Measurements from ENCODE around the gene FZD10. TPM values are rescaled to one million over a fixed set of nuclear protein-coding genes. Genes with fewer than 3 reads are reported as not detected.

Gene FZD10
- polyA plus RNA-seq, 3 donors = not detected

- H3K9me3 ChIP-seq (replicated peaks in 1 of 2; ENCODE audit: control insufficient read depth in 1 of 2, insufficient read depth in 1 of 2, low read length in 2 of 2) = peaks cover 0 to 10% of the 10 kb centered on the region in 2 donors
These were observed 29.3 kb upstream of the FZD10 start for GRCh38 chr12:130132831-130133511.

GRCh38 chr12:130133851-130134562 lies 28.3 kb upstream of the FZD10 start:
- Histone ChIP-seq H2AFZ (ENCODE audit: insufficient read depth, low read depth, low read length, poor library complexity, severe bottlenecking) (no peak overlapping the region), H3K79me2 (ENCODE audit: insufficient read depth, low read length) (no peaks in the 10 kb centered on the region), H4K20me1 (ENCODE audit: insufficient read depth, low read length) (no peaks in the 10 kb centered on the region), H3K9ac (ENCODE audit: insufficient read depth, low read length, poor library complexity, severe bottlenecking) (no peak overlapping the region), H3K36me3 (replicated peaks in 1 of 2; ENCODE audit: control insufficient read depth in 1 of 2, insufficient read depth in 2 of 2, low read length in 2 of 2) (no peaks in the 10 kb centered on the region), H3K4me1 (ENCODE audit: control insufficient read depth in 1 of 2, insufficient read depth in 2 of 2, low read length in 2 of 2) (no peaks in the 10 kb centered on the region), H3K9me3 (replicated peaks in 1 of 2; ENCODE audit: control insufficient read depth in 1 of 2, insufficient read depth in 1 of 2, low read length in 2 of 2) (peaks cover 0 to 4% of the 10 kb centered on the region in 2 donors), H3K4me3 (replicated peaks in 1 of 3; ENCODE audit: low read depth in 2 of 3, low read length in 3 of 3) (no peak overlapping the region), H3K27me3 (ENCODE audit: control insufficient read depth in 2 of 2, insufficient read depth in 2 of 2, low read length in 2 of 2) (no peaks in the 10 kb centered on the region), H3K4me2 (replicated peaks; ENCODE audit: extremely low read depth, low read length, poor library complexity, severe bottlenecking) (no peak overlapping the region), H3K27ac (ENCODE audit: low read depth in 1 of 2, low read length in 2 of 2) (no peak overlapping the region)
- Mint-ChIP-seq H3K36me3 (no peaks in the 10 kb centered on the region), H3K4me1 (no peaks in the 10 kb centered on the region), H3K4me3 (no peak overlapping the region), H3K27ac (no peak overlapping the region), H3K9me3 (peaks cover 0 to 18% (median 2%) of the 10 kb centered on the region in 7 donors), H3K27me3 (ENCODE audit: low read depth in 3 of 3) (peaks cover 0 to 8% (median 7%) of the 10 kb centered on the region in 3 donors)
- no peak for DNase-seq
- intact Hi-C loops (cut with micrococcal nuclease) = no loop called here
- 76% methylated on average over 22 of the region's 26 CpGs for WGBS (ENCODE audit: insufficient coverage)
- TF ChIP-seq CTCF (IDR thresholded peaks at IDR 0.05) = no peak

More at GRCh38 chr12:130132831-130133511, 29.3 kb upstream of the FZD10 start:
- Mint-ChIP-seq H3K9me3 (peaks cover 2 to 19% (median 6%) of the 10 kb centered on the region in 7 donors), H3K4me1 (no peaks in the 10 kb centered on the region), H3K27me3 (ENCODE audit: low read depth in 3 of 3) (peaks cover 0 to 6% (median 4%) of the 10 kb centered on the region in 3 donors), H3K27ac (no peak overlapping the region), H3K4me3 (no peak overlapping the region), H3K36me3 (no peaks in the 10 kb centered on the region)
- Histone ChIP-seq H3K27me3 (ENCODE audit: control insufficient read depth in 2 of 2, insufficient read depth in 2 of 2, low read length in 2 of 2) (no peaks in the 10 kb centered on the region), H4K20me1 (ENCODE audit: insufficient read depth, low read length) (no peaks in the 10 kb centered on the region), H3K4me2 (replicated peaks; ENCODE audit: extremely low read depth, low read length, poor library complexity, severe bottlenecking) (no peak overlapping the region), H3K27ac (ENCODE audit: low read depth in 1 of 2, low read length in 2 of 2) (no peak overlapping the region), H3K36me3 (replicated peaks in 1 of 2; ENCODE audit: control insufficient read depth in 1 of 2, insufficient read depth in 2 of 2, low read length in 2 of 2) (no peaks in the 10 kb centered on the region), H3K79me2 (ENCODE audit: insufficient read depth, low read length) (no peaks in the 10 kb centered on the region), H2AFZ (ENCODE audit: insufficient read depth, low read depth, low read length, poor library complexity, severe bottlenecking) (no peak overlapping the region), H3K9ac (ENCODE audit: insufficient read depth, low read length, poor library complexity, severe bottlenecking) (no peak overlapping the region), H3K4me1 (ENCODE audit: control insufficient read depth in 1 of 2, insufficient read depth in 2 of 2, low read length in 2 of 2) (no peaks in the 10 kb centered on the region), H3K4me3 (replicated peaks in 1 of 3; ENCODE audit: low read depth in 2 of 3, low read length in 3 of 3) (no peak overlapping the region)
- 72% methylated on average over 12 of the region's 14 CpGs for WGBS (ENCODE audit: insufficient coverage)
- intact Hi-C loops (cut with micrococcal nuclease) = no loop called here
- no peak for DNase-seq
- TF ChIP-seq CTCF (IDR thresholded peaks at IDR 0.05) = no peak
